GM21717 (cell line): ENCODE results near the gene CCDC24.

Experiments used
- ATAC-seq: cut with Tn5 transposase; IDR thresholded peaks from one replicate; pipeline ENCODE4 v1.9.1; 2021; ENCODE audit warnings: mild to moderate bottlenecking, moderate library complexity; ENCODE audit not compliant: unreplicated experiment

Gene CCDC24

GRCh38 chr1:44037154-44037553 lies 45.8 kb downstream of the CCDC24 start:
- ATAC-seq: no peak

GRCh38 chr1:44038876-44039657 lies 47.7 kb downstream of the CCDC24 start:
- no peak for ATAC-seq

GRCh38 chr1:44040418-44040817 lies 49.0 kb downstream of the CCDC24 start:
- no peak for ATAC-seq

GRCh38 chr1:44040846-44041245 lies 49.4 kb downstream of the CCDC24 start:
- ATAC-seq: no peak

GRCh38 chr1:44043176-44044070 lies 52.0 kb downstream of the CCDC24 start:
- ATAC-seq: no peak

- ATAC-seq: no peak
Measured at GRCh38 chr1:44044071-44044801, 52.8 kb downstream of the CCDC24 start.

- no peak for ATAC-seq
Measured at GRCh38 chr1:44045064-44045463, 53.7 kb downstream of the CCDC24 start.
